Measurements from ENCODE around the gene ARID1B.

Gene ARID1B

GRCh38 chr6:157171801-157172200 is 394.6 kb downstream of the ARID1B start:
- DNase-seq: no peak

- peak; percentile 77 for DNase-seq
Observed at GRCh38 chr6:157172231-157172701, 395.1 kb downstream of the ARID1B start.

GRCh38 chr6:157172830-157173536 is 395.8 kb downstream of the ARID1B start:
- DNase-seq: peak; percentile 77

GRCh38 chr6:157173776-157174175 is 396.6 kb downstream of the ARID1B start:
- no peak for DNase-seq

- DNase-seq: no peak
Observed at GRCh38 chr6:157174731-157175130, 397.6 kb downstream of the ARID1B start.

- DNase-seq: no peak
Observed at GRCh38 chr6:157177731-157178336, 400.7 kb downstream of the ARID1B start.

- no peak for DNase-seq
Observed at GRCh38 chr6:157181649-157182048, 404.5 kb downstream of the ARID1B start.

GRCh38 chr6:157182503-157183264 is 405.5 kb downstream of the ARID1B start:
- no peak for DNase-seq

- peak; percentile 21 for DNase-seq
Observed at GRCh38 chr6:157184202-157185015, 407.2 kb downstream of the ARID1B start.

- no peak for DNase-seq
Observed at GRCh38 chr6:157185171-157185570, 408.0 kb downstream of the ARID1B start.

GRCh38 chr6:157185986-157186385 is 408.8 kb downstream of the ARID1B start:
- DNase-seq: no peak

GRCh38 chr6:157186785-157187181 is 409.6 kb downstream of the ARID1B start:
- no peak for DNase-seq

- DNase-seq: peak; percentile 79
Observed at GRCh38 chr6:157187182-157188083, 410.3 kb downstream of the ARID1B start.

- no peak for DNase-seq
Observed at GRCh38 chr6:157188213-157188612, 411.0 kb downstream of the ARID1B start.

- DNase-seq: no peak
Observed at GRCh38 chr6:157193443-157193996, 416.3 kb downstream of the ARID1B start.

- no peak for DNase-seq
Observed at GRCh38 chr6:157194110-157194509, 416.9 kb downstream of the ARID1B start.

GRCh38 chr6:157194643-157195042 is 417.5 kb downstream of the ARID1B start:
- no peak for DNase-seq

- DNase-seq: no peak
Observed at GRCh38 chr6:157196391-157196790, 419.2 kb downstream of the ARID1B start.

- peak; percentile 95 for DNase-seq
Observed at GRCh38 chr6:157198425-157199279, 421.5 kb downstream of the ARID1B start.

GRCh38 chr6:157200117-157200516 is 422.9 kb downstream of the ARID1B start:
- no peak for DNase-seq
